Measurements from ENCODE around the gene SLC43A2. TPM values are rescaled to one million over a fixed set of nuclear protein-coding genes. Genes with fewer than 3 reads are reported as not detected.

SLC43A2 gene
- total RNA-seq, 1 experiment from 2014 or later: 12.6 TPM

DNA sequence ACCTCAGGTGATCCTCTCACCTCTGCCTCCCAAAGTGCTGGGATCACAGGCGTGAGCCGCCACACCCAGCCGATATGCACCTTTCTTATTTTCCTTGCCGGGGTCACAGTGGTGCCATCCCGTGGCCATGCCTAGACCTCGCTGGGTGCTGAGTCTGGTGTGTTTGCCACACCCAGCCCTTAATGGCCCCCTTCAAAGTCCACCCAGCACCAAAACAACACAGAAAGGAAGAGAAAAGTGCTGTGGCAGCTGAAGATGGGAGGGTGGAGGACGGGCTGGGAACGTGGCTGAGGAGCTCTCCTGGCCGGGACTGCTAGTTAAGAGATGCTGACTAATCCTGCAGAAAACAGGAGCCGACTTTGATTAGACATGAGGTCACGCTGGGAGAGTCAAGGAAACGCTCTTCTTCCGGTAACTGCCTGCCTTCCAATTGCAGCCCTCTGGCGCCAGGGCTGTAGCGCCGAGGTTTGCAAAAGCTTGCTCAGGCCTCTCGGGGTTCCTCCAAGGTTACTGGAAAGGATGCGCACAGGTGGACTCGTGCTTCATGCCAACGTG, 10.9 kb downstream of the SLC43A2 start (continued):
- TF ChIP-seq, protein P1, sequence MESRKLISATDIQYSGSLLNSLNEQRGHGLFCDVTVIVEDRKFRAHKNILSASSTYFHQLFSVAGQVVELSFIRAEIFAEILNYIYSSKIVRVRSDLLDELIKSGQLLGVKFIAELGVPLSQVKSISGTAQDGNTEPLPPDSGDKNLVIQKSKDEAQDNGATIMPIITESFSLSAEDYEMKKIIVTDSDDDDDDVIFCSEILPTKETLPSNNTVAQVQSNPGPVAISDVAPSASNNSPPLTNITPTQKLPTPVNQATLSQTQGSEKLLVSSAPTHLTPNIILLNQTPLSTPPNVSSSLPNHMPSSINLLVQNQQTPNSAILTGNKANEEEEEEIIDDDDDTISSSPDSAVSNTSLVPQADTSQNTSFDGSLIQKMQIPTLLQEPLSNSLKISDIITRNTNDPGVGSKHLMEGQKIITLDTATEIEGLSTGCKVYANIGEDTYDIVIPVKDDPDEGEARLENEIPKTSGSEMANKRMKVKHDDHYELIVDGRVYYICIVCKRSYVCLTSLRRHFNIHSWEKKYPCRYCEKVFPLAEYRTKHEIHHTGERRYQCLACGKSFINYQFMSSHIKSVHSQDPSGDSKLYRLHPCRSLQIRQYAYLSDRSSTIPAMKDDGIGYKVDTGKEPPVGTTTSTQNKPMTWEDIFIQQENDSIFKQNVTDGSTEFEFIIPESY (IDR thresholded peaks at IDR 0.05; ENCODE audit: extremely low read depth, insufficient replicate concordance, low read length): peak; percentile 41
- TF ChIP-seq YY1 (IDR thresholded peaks at IDR 0.05; ENCODE audit: extremely low read depth, insufficient replicate concordance, low read depth, low read length) (peak; percentile 55), RAD21 (IDR thresholded peaks at IDR 0.05; ENCODE audit: low read depth) (peak; percentile 55)

DNA sequence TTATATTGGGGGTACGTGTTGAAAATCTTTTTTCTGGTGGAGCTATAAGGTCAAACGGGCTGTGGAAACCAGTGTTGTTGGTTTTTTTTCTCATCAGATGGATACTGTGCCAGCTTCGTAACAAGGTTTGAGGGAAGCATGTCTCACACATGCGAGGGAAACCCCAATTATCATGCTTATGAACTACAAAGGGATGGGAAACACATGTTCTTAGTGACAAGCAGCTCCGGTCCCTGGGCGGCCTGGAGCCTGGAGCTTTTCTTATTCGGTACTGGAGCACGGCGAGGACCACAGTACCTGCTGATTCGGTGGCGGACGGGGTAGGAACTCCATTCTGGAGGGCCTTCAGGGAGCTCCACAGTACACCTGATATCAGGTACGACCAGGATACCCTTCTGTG, 12.5 kb downstream of the SLC43A2 start:
- ATAC-seq (no peak), DNase-seq (ENCODE audit: low read depth, low spot score) (no peak)
- Histone ChIP-seq H3K79me2 (ENCODE audit: insufficient read depth, low read length) (no peaks in the 10 kb centered on the region), H3K36me3 (ENCODE audit: control insufficient read depth in 1 of 2, insufficient read depth in 2 of 2, low read length in 2 of 2) (no peaks in the 10 kb centered on the region), H3K9me2 (ENCODE audit: insufficient read depth) (no peaks in the 10 kb centered on the region), H3K27me3 (ENCODE audit: insufficient read depth, low read length) (no peaks in the 10 kb centered on the region), H4K20me1 (ENCODE audit: insufficient read depth) (no peaks in the 10 kb centered on the region), H3K9ac (ENCODE audit: low read length) (no peak overlapping the region), H3K27ac (ENCODE audit: low read depth, low read length) (peak overlapping the region; percentile 95; the same call in 1 of the 2 replicates), H3K4me2 (ENCODE audit: low read length) (no peak overlapping the region), H3K4me1 (ENCODE audit: control insufficient read depth in 1 of 2, insufficient read depth in 2 of 2, low read length in 2 of 2) (peaks cover 41 to 45% of the 10 kb centered on the region in 2 experiments), H2AFZ (ENCODE audit: low read depth, low read length, poor library complexity, severe bottlenecking) (no peak overlapping the region), H3K9me3 (ENCODE audit: control insufficient read depth in 1 of 2, insufficient read depth in 1 of 2, low read depth in 1 of 2, low read length in 2 of 2) (no peaks in the 10 kb centered on the region), H3K4me3 (replicated peaks in 1 of 2; ENCODE audit: low read depth in 1 of 2, low read length in 2 of 2) (no peak overlapping the region)
- CTCF ChIA-PET: interaction anchor here (3.1 kb wide), 1 partner anchor 42 kb away, joined by 41 read pairs; no protein-coding TSS in a partner anchor
- POLR2A ChIA-PET: interaction anchor here (1.0 kb wide), 1 partner anchor 9 kb away, joined by 3 read pairs; no protein-coding TSS in a partner anchor
- no peak for TF ChIP-seq TCF7L2 (IDR thresholded peaks at IDR 0.05; ENCODE audit: borderline replicate concordance, extremely low read depth, insufficient read depth, insufficient read length)
- TF ChIP-seq EZH2 (IDR thresholded peaks at IDR 0.05): no peak
- no peak for TF ChIP-seq FOSL1 (IDR thresholded peaks at IDR 0.05; ENCODE audit: low read depth)
- TF ChIP-seq, protein P2, sequence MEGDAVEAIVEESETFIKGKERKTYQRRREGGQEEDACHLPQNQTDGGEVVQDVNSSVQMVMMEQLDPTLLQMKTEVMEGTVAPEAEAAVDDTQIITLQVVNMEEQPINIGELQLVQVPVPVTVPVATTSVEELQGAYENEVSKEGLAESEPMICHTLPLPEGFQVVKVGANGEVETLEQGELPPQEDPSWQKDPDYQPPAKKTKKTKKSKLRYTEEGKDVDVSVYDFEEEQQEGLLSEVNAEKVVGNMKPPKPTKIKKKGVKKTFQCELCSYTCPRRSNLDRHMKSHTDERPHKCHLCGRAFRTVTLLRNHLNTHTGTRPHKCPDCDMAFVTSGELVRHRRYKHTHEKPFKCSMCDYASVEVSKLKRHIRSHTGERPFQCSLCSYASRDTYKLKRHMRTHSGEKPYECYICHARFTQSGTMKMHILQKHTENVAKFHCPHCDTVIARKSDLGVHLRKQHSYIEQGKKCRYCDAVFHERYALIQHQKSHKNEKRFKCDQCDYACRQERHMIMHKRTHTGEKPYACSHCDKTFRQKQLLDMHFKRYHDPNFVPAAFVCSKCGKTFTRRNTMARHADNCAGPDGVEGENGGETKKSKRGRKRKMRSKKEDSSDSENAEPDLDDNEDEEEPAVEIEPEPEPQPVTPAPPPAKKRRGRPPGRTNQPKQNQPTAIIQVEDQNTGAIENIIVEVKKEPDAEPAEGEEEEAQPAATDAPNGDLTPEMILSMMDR (IDR thresholded peaks at IDR 0.05 in 2 of 3, conservative IDR thresholded peaks at IDR 0.05 in 1 of 3; ENCODE audit: borderline replicate concordance in 1 of 3, insufficient read depth in 1 of 3, low read depth in 2 of 3, low read length in 2 of 3): no peak
- TF ChIP-seq, protein P3, sequence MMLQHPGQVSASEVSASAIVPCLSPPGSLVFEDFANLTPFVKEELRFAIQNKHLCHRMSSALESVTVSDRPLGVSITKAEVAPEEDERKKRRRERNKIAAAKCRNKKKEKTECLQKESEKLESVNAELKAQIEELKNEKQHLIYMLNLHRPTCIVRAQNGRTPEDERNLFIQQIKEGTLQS (IDR thresholded peaks at IDR 0.05): no peak
- TF ChIP-seq, protein P1 (IDR thresholded peaks at IDR 0.05; ENCODE audit: extremely low read depth, insufficient replicate concordance, low read length): no peak
- TF ChIP-seq RAD21 (IDR thresholded peaks at IDR 0.05; ENCODE audit: low read depth): no peak
- no peak for TF ChIP-seq ELF1 (IDR thresholded peaks at IDR 0.05; ENCODE audit: borderline replicate concordance, low read depth)
- TF ChIP-seq SRF (IDR thresholded peaks at IDR 0.05; ENCODE audit: low read depth): no peak
- no peak for TF ChIP-seq CBX3 (IDR thresholded peaks at IDR 0.05; ENCODE audit: low read depth)
- no peak for TF ChIP-seq EGR1 (IDR thresholded peaks at IDR 0.05; ENCODE audit: low read depth)
- TF ChIP-seq POLR2AphosphoS5 (IDR thresholded peaks at IDR 0.05; ENCODE audit: low read depth, low read length): no peak
- no peak for TF ChIP-seq JUND (IDR thresholded peaks at IDR 0.05)
- no peak for TF ChIP-seq YY1 (IDR thresholded peaks at IDR 0.05; ENCODE audit: extremely low read depth, insufficient replicate concordance, low read depth, low read length)
- TF ChIP-seq ZFX (IDR thresholded peaks at IDR 0.05): no peak
- no peak for TF ChIP-seq EZH2phosphoT487 (IDR thresholded peaks at IDR 0.05; ENCODE audit: borderline replicate concordance)
- intact Hi-C loops (cut with micrococcal nuclease): no loop called here
- RAD21 ChIA-PET (ENCODE audit: low non-redundant PET in 1 of 2, low total read pairs in 2 of 2, uncharacterized antibody in 2 of 2, unreplicated experiment in 2 of 2): interaction anchor here in 1 of 2 experiments (0.6 kb wide), 1 partner anchor 33 kb away, joined by 4 read pairs; no protein-coding TSS in a partner anchor
- no TSS peak for BruUV-seq (replicated peaks)
